ES-I3 (cell line): ENCODE measurements around the gene APOB.

Experiments
- H3K36me3 ChIP-seq: 2 replicates; pipeline ENCODE4 v1.6.1; 2013; ENCODE audit warnings: mild to moderate bottlenecking, low read length, control low read depth, moderate library complexity; ENCODE audit not compliant: insufficient read depth
- H3K4me1 ChIP-seq: 2 replicates; pipeline ENCODE4 v1.6.1; 2013; ENCODE audit warnings: mild to moderate bottlenecking, control low read depth, low read length; ENCODE audit not compliant: insufficient read depth
- H3K9ac ChIP-seq: 2 replicates; pipeline ENCODE4 v1.6.1; 2013; ENCODE audit warnings: low read depth, mild to moderate bottlenecking, low read length, moderate library complexity
- H3K9me3 ChIP-seq: 2 replicates; pipeline ENCODE4 v1.6.1; 2013; ENCODE audit warnings: mild to moderate bottlenecking, low read length, moderate library complexity; ENCODE audit not compliant: control insufficient read depth, insufficient read depth

APOB gene

DNA sequence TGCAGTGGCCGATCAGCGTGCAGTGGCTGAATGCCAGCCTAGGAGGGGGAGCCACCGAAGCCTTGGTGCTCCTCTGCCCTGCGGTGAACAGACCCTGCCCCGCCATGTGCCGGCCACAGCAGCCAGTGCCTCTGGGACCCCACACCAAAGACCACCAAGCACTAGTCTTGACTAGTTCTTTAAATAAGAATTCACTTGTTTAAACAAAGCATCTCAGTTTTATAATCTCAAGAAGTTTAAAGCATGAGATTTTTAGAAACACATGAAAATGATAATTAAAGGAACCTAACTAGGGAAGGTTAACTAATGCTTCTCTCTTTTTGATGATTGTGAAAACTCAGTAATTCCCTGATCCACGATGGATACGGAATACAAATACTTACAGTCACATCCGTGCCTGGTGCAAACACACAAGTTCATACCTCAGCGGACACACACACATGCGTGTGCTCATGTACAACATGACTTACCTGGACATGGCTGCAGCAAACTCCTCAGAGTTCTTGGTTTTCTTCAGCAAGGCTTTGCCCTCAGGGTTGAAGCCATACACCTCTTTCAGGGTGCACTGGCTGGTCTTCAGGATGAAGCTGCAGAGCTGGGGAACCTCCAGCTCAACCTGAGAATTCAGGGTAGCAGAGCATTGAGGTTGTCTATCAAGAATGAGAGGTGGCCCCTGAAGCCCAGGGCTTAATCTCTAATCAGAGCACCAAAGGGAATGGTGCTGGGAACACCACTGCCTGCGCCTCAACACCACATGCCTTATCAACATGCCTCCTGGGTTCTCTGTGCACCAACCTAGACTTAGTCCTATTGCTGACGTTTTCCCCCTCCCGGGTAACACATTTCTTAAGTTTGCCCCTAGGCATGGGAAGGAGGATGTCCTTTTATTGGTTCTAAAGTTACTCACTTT lies 3.1 kb downstream of the APOB start:
- no peak overlapping the region for H3K9ac ChIP-seq
- H3K4me1 ChIP-seq: no peaks in the 10 kb centered on the region
- no peaks in the 10 kb centered on the region for H3K9me3 ChIP-seq
- no peaks in the 10 kb centered on the region for H3K36me3 ChIP-seq

DNA sequence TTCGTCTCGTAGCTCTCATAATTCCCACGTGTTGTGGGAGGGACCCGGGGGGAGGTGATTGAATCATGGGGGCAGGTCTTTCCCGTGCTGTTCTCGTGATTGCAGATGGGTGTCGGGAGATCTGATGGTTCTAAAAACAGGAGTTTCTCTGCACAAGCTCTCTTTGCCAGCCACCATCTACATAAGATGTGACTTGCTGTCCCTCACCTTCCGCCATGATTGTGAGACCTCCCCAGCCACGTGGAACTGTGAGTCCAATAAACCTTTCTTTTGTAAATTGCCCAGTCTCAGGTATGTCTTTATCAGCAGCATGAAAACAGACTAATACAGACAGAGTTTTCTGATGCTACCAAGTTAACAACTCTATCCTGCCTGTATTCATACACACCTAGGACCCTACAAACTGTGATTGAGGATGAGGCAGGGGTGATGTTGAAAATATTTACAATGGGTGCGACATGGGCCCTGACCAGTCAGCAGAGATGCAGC lies 3.9 kb downstream of the APOB start:
- Histone ChIP-seq H3K4me1 (no peaks in the 10 kb centered on the region), H3K9me3 (no peaks in the 10 kb centered on the region), H3K36me3 (no peaks in the 10 kb centered on the region), H3K9ac (no peak overlapping the region)

DNA sequence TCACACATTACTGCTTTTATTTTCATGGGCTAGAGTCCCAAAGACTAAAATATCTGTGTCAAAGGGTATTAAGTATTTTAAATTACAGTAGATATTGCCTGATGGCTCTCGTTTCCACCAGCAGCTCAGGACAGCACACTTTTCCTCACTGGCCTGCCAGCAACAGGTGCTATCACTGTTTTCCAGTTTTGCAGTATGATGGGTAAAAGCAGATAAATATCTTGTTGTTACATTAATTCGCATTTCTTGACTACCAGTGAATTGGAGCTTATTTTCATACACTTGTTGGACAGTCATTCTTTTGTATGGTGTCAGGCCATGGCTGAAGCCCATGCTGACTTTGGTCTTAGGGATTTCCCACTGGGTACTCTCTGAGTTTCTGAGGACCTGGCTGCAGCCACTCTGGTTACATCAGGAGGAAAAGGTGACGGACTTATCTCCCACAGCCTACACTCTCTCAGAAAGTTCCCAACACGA lies 4.8 kb downstream of the APOB start:
- no peak overlapping the region for H3K9ac ChIP-seq
- no peaks in the 10 kb centered on the region for H3K9me3 ChIP-seq
- no peaks in the 10 kb centered on the region for H3K4me1 ChIP-seq
- H3K36me3 ChIP-seq: no peaks in the 10 kb centered on the region

DNA sequence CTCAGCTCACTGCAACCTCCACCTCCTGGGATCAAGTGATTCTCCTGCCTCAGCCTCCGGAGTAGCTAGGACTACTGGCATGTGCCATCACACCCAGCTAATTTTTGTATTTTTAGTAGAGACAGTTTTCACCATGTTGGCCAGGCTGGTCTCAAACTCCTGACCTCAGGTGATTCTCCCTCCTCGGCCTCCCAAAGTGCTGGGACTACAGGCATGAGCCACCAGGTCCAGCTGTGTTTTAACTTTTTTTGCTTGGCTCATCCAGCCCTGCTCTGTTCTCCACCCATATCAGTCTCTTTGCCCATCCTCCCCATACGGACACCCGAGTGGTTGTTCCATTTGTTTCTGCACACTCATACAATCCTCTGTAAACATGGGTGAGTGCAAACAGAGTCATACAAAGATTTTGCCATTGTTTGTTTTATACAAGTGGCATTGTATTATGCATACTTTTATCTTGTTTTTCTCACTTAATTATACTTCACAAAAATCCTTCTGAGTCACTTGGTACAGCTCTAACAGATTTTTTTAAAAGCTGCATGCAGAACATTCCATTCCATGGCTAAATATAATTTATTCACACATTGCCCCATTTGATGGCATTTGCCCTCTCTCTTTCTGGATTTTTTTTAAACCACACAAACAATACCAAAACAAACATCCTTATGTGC lies 5.3 kb downstream of the APOB start:
- Histone ChIP-seq H3K36me3 (no peaks in the 10 kb centered on the region), H3K9ac (no peak overlapping the region), H3K4me1 (no peaks in the 10 kb centered on the region), H3K9me3 (no peaks in the 10 kb centered on the region)

DNA sequence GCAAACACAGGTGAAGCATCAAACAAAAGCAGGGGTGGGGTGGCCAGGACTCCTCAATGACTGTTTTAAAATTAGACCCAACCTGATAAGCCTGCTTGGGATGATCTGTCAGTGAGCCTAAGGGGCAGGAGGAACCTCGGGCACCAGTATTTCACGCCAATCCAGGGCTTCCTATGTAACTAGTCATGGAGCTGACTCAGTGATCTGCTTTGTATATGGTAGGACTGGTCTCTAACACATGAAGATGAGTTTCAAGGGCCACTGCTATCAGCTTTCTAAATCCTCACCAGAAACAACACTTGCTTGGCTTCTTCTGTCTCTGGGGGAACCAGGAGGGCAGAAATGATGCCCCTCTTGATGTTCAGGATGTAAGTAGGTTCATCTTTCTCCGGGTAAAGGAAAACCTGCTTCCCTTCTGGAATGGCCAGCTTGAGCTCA lies 6.2 kb downstream of the APOB start:
- Histone ChIP-seq H3K9me3 (no peaks in the 10 kb centered on the region), H3K36me3 (no peaks in the 10 kb centered on the region)

DNA sequence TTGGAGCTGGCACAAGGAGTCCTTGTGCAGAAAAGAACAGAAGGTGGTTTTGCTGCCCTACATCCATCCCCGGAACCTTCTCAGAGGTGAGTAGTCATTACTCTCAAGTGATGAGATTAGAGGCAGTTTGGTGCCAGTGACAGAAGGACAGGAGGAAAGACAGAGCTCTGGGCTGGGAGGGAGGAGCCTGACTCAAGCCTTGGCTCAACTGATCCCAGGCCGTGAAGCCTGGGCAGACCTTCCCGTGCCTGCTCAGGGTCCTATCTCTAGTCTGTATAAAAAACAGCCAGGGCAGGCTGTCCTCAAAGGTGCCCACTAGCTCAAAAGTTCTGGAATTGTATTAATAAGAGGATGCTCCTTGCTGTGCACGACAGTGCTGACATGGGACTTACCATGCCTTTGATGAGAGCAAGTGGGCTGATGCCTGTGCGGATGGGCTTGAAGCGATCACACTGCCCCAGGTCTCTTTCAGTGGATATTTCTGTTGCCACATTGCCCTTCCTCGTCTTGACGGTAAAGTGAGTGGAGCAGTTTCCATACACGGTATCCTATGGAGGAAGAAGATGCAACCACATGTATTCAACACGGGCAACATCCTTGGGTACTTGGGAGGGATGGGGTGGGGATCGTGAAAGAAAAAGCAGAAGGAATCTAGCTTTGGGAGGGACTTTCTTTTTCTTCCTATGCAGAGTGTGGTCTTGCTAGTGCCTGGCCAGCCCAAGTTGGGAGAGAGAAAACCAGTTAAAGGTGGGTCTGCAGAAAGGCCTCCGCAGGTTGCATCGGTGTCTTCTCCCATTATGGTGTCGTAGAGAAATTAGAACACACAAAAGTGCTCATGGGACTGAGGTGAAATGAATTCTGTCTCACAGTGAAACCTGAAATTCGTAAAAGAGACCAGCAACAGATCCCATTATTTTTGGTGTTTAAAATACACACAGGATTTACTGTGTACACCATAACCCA lies 6.9 kb downstream of the APOB start:
- H3K4me1 ChIP-seq: no peaks in the 10 kb centered on the region
- H3K36me3 ChIP-seq: no peaks in the 10 kb centered on the region
- no peaks in the 10 kb centered on the region for H3K9me3 ChIP-seq
- no peak overlapping the region for H3K9ac ChIP-seq

More for the DNA sequence above, 6.2 kb downstream of the APOB start:
- Histone ChIP-seq H3K4me1 (no peaks in the 10 kb centered on the region), H3K9ac (no peak overlapping the region)

DNA sequence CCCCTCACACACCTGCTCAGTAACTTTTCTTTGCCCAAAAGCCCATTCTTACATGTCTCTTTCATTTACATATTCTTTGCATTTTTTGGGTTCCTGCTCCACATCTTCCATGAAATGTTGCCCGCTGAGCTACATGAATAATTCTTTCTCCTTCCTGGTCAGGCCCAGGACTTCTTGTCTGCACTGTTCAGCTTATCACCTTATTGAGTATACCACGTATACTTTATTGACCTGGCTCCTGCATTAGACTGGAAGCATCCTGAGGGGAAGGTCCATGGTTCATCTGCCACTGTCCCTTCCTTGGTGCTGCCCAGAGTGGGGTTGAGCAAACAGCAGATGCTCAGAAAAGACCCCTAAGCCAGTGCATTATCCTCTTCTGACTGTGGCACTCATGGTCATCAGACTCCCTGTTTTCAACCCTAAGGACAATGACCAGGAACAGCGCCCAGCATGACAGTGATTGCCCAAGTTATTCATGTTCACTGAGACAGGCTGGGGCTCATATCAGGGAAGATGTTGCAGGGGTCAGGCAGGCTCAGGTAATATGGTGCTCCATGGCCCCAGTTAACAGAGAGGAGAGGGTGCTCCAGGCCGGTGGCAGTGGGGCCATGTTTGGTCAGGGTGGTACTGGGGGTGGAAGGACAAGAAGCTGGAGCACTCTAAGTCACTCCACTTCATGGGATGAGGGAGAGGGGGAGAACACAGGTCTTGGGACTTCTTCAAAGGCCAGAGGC lies 7.7 kb downstream of the APOB start:
- Histone ChIP-seq H3K9ac (no peak overlapping the region), H3K36me3 (no peaks in the 10 kb centered on the region), H3K4me1 (no peaks in the 10 kb centered on the region), H3K9me3 (no peaks in the 10 kb centered on the region)

DNA sequence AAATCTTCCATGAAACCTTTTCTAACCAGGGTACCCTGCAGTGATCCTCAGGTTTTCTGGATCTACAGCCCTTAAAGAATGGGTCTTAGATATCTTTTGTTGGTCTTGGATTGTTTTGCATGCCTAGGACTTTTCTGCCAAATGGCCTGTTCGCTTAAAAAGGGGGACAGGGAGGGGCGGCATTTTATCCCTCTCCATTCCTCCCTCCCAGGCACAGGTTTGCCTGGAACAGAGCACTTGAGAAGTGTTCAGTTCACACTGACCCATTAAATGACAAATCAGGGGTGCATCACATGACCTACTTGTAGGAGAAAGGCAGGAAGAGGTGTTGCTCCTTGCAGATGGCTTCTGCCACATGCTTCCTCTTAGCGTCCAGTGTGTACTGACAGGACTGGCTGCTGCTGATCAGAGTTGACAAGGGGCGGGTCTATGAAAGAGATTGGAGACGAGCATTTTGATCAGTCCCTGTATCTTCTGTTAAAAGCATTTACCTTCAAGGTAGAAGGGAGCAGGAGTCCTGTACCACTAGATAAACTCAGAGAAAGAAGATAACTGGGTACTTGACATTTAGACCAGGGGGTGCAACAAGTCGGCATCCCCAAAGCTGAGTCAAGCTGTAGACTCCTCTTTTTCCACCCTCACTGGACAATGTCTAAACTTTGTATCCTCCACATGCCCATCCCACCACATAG lies 8.4 kb downstream of the APOB start:
- no peak overlapping the region for H3K9ac ChIP-seq
- H3K9me3 ChIP-seq: no peaks in the 10 kb centered on the region
- no peaks in the 10 kb centered on the region for H3K4me1 ChIP-seq
- H3K36me3 ChIP-seq: no peaks in the 10 kb centered on the region

DNA sequence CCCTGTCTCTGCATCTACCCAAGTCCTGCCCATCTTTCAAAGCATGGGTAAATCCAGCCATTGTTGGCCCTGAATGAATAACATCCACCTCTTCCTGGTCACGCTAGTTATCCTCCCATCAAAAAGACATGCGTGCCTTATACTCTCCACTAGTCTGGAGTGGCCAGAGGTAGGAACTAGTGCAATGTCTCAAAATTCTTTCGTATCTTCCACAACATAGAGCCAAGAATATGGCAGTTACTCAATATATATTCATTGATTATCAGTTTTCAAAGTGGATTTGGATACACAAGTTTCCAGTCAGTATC lies 8.9 kb downstream of the APOB start:
- Histone ChIP-seq H3K36me3 (no peaks in the 10 kb centered on the region), H3K4me1 (no peaks in the 10 kb centered on the region), H3K9ac (no peak overlapping the region), H3K9me3 (no peaks in the 10 kb centered on the region)

DNA sequence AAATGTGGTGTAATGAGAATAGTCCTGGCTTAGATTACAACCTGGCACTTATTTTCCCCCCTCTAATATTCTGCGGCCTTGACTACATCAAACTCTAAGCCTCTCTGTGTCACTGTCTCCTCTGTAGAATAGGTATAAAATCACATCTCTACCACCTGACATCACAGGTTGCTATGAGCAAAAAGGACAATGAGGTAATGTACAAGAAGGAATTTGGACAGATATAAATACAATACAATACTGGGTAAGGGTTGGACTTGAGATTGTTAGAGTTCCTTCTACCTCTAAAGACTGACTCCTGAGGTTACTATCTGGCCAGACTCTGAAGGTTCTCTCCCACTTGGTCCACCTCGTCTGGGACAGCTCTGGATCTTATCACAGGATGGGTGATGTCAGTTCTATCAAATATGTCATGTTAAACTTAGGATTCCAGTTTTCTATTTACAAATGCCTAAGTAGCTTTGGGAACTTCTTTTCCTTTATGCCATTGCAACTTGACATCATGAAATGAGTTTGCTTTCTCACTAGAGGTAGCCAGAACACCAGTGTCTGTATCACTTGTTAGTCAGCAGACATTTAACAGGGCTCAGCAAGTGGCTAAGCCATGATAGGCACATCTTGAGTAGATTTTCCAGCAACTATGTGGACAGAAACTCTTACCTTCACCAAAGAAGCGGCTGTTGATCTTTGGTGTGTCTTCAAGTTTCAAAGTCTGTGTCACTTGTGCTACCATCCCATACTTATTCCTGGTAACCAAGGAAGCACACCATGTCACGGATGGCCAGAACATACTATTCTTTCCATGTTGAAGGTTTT lies 9.5 kb downstream of the APOB start:
- no peaks in the 10 kb centered on the region for H3K4me1 ChIP-seq
- no peaks in the 10 kb centered on the region for H3K36me3 ChIP-seq
- H3K9me3 ChIP-seq: no peaks in the 10 kb centered on the region
- H3K9ac ChIP-seq: no peak overlapping the region

DNA sequence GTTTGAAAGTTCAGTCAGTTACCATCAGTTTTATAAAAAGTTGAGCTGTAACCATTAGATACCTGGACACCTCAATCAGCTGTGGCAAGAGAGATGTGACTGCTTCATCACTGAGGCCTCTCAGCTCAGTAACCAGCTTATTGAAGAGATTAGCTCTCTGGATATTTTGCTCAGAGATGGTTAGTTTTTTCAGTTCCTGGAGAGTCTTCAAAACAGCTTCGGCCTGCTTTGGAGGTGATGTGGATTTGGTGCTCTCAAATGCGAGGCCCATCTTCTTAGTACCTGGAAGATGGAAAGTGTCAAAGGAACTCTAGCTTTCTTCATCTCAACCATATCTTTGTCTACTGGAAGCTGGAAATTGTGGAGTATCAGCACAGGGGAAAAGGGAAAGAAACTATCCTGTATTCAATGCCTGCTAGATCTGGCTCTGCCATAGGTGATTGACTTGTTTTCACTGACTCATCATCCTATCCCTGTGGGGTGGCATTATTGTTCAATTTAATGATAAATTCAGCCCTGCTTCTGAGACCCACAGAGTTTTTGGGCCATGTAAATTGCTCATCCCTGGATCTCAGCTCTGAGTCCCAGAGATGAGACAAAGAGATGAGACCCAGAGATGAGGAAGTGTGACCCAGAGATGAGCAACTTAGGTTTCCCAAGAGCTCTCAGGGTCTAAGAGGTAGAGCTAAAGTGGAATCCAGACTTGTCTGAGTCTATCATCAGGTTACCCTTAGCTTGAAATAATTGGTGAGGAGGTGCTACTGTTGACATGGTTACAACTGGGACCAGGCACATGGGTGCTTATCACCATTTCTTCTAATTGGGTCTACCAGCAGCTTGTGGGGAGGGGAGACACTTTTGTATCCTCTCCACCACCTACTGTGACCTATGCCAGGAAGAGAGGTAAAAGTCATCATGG lies 10.4 kb downstream of the APOB start:
- H3K9me3 ChIP-seq: no peaks in the 10 kb centered on the region
- H3K9ac ChIP-seq: no peak overlapping the region
- no peaks in the 10 kb centered on the region for H3K4me1 ChIP-seq
- H3K36me3 ChIP-seq: no peaks in the 10 kb centered on the region
